Gastrocnemius medialis (tissue), 4 donors: Measurements from ENCODE around the gene INAFM1.

Experiments used
- POLR2A ChIP-seq, 2 donors: fragments of 450-650 bp; IDR thresholded peaks; one replicate each; pipeline ENCODE4 v1.6.1; 2017; ENCODE audit warnings: antibody characterized with exemption in 2 of 2, mild to moderate bottlenecking in 2 of 2, moderate library complexity in 2 of 2
- TF ChIP-seq, protein P1 (sequence below), 5 experiments: fragments of 450-650 bp in 3 of 5; fragments of 200-600 bp in 2 of 5; sonication (generic) in 2 of 5; IDR thresholded peaks in 4 of 5; conservative IDR thresholded peaks in 1 of 5; 1 replicate in 4 of 5; 2 replicates in 1 of 5; pipeline ENCODE4 v1.5.1; 2016 to 2019; ENCODE audit warnings: antibody characterized with exemption in 5 of 5, mild to moderate bottlenecking in 3 of 5, moderate library complexity in 3 of 5

- TF ChIP-seq POLR2A (IDR thresholded peaks at IDR 0.05) = no peak
- TF ChIP-seq, protein P1, sequence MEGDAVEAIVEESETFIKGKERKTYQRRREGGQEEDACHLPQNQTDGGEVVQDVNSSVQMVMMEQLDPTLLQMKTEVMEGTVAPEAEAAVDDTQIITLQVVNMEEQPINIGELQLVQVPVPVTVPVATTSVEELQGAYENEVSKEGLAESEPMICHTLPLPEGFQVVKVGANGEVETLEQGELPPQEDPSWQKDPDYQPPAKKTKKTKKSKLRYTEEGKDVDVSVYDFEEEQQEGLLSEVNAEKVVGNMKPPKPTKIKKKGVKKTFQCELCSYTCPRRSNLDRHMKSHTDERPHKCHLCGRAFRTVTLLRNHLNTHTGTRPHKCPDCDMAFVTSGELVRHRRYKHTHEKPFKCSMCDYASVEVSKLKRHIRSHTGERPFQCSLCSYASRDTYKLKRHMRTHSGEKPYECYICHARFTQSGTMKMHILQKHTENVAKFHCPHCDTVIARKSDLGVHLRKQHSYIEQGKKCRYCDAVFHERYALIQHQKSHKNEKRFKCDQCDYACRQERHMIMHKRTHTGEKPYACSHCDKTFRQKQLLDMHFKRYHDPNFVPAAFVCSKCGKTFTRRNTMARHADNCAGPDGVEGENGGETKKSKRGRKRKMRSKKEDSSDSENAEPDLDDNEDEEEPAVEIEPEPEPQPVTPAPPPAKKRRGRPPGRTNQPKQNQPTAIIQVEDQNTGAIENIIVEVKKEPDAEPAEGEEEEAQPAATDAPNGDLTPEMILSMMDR (IDR thresholded peaks at IDR 0.05 in 4 of 5, conservative IDR thresholded peaks at IDR 0.05 in 1 of 5) = peak; percentile 71 to 91 (median 79)
Measured at GRCh38 chr19:47305309-47305751, 30.6 kb downstream of the INAFM1 start.
